ENCODE data around the gene PGC.

The PGC gene

DNA sequence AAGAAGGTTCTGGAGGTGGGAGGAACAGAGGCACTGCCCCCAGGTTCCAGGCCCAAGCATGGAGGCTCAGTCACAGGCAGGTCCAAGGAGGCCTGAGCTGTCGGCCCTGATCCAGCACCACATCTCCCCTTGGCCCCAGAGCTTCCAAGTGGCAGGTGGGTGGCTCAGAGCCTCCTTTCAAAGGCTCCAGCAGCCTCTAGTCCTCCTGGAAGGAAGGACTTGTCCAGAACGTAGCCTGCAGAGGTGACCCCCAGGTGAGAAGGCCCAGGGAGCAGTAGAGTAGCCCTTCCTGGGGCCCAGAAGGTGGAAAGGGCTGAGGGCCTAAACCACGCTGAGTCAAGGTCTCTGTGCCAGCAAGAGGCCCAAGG is 19.5 kb downstream of the PGC start:
- no peak for DNase-seq (ENCODE audit: insufficient read length, low spot score)
- TF ChIP-seq, protein P1, sequence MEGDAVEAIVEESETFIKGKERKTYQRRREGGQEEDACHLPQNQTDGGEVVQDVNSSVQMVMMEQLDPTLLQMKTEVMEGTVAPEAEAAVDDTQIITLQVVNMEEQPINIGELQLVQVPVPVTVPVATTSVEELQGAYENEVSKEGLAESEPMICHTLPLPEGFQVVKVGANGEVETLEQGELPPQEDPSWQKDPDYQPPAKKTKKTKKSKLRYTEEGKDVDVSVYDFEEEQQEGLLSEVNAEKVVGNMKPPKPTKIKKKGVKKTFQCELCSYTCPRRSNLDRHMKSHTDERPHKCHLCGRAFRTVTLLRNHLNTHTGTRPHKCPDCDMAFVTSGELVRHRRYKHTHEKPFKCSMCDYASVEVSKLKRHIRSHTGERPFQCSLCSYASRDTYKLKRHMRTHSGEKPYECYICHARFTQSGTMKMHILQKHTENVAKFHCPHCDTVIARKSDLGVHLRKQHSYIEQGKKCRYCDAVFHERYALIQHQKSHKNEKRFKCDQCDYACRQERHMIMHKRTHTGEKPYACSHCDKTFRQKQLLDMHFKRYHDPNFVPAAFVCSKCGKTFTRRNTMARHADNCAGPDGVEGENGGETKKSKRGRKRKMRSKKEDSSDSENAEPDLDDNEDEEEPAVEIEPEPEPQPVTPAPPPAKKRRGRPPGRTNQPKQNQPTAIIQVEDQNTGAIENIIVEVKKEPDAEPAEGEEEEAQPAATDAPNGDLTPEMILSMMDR (IDR thresholded peaks at IDR 0.05; ENCODE audit: insufficient read depth, missing control alignments) = no peak
- FAIRE-seq = no peak

DNA sequence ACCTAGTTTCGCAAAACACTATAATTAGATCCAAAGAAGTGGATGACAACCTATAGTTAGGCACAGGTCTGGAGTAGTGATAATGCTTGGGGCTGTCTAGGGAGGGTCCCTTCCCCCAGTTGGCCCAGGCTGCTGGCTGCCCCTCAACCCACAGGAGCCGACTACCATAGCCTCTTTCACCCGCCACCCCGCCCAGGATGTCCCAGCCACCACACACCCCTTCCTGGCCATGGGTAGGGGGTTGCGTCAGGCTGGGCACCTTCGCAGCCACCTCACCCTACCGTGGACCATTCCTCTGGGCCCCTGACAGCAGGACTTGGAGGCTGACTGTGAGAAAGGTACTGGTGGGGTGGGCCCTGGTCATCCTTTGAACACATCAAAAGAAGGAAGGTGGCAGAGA is 20.3 kb downstream of the PGC start:
- FAIRE-seq = no peak

DNA sequence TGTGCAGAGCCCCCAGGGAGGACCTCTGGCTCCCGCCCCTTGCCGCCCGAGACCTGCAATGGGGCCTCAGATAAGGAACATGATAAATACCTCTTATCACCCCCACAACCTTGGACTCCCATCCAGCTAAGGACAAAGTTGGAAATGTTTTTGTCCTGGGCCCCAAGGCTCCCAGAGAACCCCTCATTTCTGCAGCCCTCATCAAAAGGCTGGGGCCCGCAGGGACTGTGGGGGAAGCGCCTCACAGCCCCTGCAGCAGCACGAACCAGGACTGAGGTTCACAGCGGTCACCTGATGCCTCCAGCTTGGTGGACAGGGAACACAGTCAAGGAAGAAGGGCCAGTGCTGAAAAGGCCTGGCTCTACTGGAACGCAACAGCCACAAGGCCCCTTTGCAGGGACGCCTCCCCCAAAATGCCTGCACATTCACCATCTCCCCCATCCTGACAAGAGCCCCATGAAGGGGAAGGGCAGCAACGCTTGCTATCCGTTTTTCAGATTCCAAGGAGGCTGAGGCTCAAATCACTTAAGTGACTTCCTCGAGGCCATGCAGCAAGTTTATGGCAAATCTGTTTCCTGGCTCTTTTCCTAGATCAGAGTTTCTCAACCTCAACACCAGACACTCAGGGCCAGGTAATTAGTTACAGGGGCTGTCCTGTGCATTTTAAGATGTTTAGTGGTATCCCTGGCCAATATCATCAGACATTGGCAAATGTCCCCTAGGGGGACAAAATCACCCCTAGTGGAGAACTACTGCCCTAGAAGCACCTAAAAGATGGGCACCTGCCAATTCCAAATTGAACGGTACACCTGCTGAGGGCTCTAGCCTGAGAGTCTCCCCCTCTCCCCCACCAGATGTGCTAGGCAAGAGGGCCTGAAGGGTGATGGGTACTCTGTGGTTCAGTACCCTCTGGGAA is 22.4 kb downstream of the PGC start:
- FAIRE-seq = no peak
- TF ChIP-seq, protein P1 (IDR thresholded peaks at IDR 0.05; ENCODE audit: insufficient read depth, missing control alignments) = no peak
- no peak for DNase-seq (ENCODE audit: insufficient read length, low spot score)

More for the DNA sequence above, 20.3 kb downstream of the PGC start:
- TF ChIP-seq, protein P1 (IDR thresholded peaks at IDR 0.05; ENCODE audit: insufficient read depth, missing control alignments) = no peak
- no peak for DNase-seq (ENCODE audit: insufficient read length, low spot score)

DNA sequence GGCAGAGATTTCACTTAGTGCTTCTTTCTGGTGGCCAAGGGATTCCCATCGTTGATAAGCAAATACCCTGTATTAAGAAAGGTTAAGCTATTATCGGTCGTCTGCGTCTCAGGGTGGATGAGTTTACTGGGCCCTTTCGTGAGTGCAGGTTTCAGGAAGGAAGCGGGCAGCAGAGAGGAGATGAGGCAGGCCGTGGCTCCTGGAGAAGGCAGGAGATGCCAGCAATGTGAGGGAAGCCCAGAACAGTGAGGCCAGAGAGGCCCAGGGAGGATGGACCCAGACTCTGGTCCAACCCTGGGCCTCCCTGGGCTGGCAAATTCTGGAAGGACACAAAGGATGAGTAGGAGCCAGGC is 23.0 kb downstream of the PGC start:
- TF ChIP-seq, protein P1 (IDR thresholded peaks at IDR 0.05; ENCODE audit: insufficient read depth, missing control alignments) = no peak
- FAIRE-seq = no peak
- DNase-seq (ENCODE audit: insufficient read length, low spot score) = no peak

DNA sequence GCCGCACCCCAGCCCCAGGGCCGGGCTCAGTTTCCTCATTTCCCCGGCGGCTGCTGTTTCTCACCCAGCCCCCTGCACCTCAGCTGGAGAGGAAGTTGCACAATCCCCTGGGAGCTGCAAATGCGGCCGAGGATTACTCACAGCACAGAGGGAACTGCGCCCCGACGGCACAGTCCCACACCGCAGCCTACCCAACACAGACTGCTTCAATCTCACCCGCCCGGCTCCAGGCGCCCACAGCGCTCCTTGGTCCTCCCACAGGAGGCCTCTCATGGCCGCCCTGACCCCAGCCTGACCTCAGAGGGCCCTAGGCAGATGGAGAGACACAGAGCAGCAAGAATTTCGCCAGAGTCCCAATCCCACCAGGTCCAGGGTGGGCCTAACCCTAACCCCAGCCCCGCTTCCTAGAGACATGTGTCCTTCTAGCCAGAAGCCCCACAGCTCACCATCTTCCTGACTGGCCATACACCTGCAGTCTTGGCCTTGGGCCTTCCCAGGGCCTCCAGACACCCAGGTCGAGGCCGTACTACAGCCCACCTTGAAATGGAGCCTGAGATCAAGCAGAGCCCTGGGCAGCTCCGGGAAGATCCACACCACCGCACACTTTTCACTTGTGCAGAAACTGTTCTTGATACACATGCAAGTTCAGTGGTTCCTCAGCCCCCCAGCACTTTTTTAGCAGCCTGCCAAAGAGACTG is 23.5 kb downstream of the PGC start:
- DNase-seq (ENCODE audit: insufficient read length, low spot score) (peak; percentile 84), FAIRE-seq (no peak)
- TF ChIP-seq, protein P1 (IDR thresholded peaks at IDR 0.05; ENCODE audit: insufficient read depth, missing control alignments) = no peak

DNA sequence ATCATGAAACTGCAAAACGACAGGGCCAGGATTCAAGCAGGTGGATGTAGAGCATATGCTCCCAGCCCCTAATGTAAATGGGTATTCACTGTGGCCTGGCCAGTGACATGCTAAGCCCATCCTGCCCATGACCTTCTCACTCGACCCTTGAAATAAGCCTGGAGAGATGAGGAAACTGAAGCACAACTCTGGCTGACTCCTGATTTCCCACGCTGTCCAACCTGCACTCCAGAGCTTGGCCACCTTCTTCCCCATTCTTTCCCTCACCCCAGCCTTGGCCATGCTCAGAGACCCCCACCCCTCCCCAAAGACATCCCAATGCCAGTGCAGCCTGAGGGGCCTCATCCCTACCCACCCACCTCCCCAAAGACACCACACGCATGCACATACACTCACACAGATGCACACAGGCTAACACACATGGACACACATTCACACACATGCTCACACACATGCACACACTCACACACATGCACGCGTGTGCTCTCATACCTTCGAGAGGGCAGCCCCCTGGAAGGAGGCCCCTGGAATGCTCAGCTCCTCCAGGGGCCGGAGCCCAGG is 24.1 kb downstream of the PGC start:
- TF ChIP-seq, protein P1 (IDR thresholded peaks at IDR 0.05; ENCODE audit: insufficient read depth, missing control alignments) = no peak
- FAIRE-seq (no peak), DNase-seq (ENCODE audit: insufficient read length, low spot score) (no peak)
